ENCODE measurements around the gene FAM8A1. TPM values are rescaled to one million over a fixed set of nuclear protein-coding genes. Genes with fewer than 3 reads are reported as not detected.

The FAM8A1 gene
- total RNA-seq, 1 donor = 29.7 TPM

DNA sequence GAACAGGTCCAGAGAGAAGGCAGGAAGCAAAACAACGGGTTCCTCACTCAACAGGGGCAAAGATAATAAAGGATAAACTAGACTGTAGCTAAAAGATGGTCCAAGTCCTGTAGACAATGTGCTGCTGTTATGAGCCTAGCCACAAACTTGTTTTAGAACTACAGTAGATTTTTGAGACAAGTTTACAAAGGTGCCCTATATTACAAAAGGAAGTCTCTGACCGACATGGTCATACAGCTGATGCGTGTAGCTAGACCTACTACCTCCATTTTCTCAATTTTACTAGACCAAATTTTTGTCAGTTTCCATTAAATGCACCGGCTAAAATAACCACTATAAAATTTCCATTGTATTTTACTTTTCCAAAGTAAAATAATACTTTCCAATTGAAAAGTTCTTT lies 11.9 kb downstream of the FAM8A1 start:
- peaks cover 3% of the 10 kb centered on the region for H3K79me2 ChIP-seq (ENCODE audit: insufficient read depth, low read length)
- H3K9me3 ChIP-seq (ENCODE audit: low read depth, low read length) = no peaks in the 10 kb centered on the region
- H3K36me3 ChIP-seq (ENCODE audit: insufficient read depth, low read length) = peaks cover 33% of the 10 kb centered on the region
- no peak overlapping the region for H3K4me2 ChIP-seq (ENCODE audit: insufficient read depth, low read length)
- H3K4me3 ChIP-seq (ENCODE audit: insufficient read depth, low read length) = no peak overlapping the region
- H3K27ac ChIP-seq (ENCODE audit: low read depth, low read length) = no peak overlapping the region
- no peaks in the 10 kb centered on the region for H3K27me3 ChIP-seq (ENCODE audit: insufficient read depth, low read length)
- H3K4me1 ChIP-seq (ENCODE audit: insufficient read depth, low read length) = no peaks in the 10 kb centered on the region
- no peak for DNase-seq (ENCODE audit: insufficient read length, low spot score, missing footprints)
- H4K20me1 ChIP-seq (ENCODE audit: insufficient read depth, low read length) = no peaks in the 10 kb centered on the region
- TF ChIP-seq, protein P1, sequence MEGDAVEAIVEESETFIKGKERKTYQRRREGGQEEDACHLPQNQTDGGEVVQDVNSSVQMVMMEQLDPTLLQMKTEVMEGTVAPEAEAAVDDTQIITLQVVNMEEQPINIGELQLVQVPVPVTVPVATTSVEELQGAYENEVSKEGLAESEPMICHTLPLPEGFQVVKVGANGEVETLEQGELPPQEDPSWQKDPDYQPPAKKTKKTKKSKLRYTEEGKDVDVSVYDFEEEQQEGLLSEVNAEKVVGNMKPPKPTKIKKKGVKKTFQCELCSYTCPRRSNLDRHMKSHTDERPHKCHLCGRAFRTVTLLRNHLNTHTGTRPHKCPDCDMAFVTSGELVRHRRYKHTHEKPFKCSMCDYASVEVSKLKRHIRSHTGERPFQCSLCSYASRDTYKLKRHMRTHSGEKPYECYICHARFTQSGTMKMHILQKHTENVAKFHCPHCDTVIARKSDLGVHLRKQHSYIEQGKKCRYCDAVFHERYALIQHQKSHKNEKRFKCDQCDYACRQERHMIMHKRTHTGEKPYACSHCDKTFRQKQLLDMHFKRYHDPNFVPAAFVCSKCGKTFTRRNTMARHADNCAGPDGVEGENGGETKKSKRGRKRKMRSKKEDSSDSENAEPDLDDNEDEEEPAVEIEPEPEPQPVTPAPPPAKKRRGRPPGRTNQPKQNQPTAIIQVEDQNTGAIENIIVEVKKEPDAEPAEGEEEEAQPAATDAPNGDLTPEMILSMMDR (IDR thresholded peaks at IDR 0.05; ENCODE audit: extremely low read depth, low read depth, low read length) = no peak
- H2AFZ ChIP-seq (ENCODE audit: low read length) = no peak overlapping the region

DNA sequence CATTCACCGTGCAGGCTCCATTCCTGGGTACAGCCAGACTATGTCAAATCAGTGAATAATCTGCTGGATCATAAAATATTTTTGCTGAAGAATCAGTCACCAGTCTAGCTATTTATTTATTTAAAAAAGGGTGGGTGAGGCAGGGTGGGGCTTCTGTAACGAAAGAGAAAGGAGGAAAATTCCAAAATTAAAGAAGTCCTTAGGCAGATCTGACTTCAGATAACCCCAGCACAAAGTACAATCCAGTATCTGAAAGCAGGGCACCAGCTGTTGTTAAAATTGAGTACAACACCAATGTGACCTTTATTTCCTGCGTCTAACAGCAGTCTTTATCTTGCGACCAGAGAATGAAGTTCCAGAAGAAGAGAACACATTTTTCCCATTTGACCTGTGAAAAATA lies 15.7 kb downstream of the FAM8A1 start:
- Histone ChIP-seq H2AFZ (ENCODE audit: low read length) (no peak overlapping the region), H4K20me1 (ENCODE audit: insufficient read depth, low read length) (no peaks in the 10 kb centered on the region), H3K4me2 (ENCODE audit: insufficient read depth, low read length) (no peak overlapping the region), H3K79me2 (ENCODE audit: insufficient read depth, low read length) (peaks cover 26% of the 10 kb centered on the region), H3K4me3 (ENCODE audit: insufficient read depth, low read length) (no peak overlapping the region), H3K27ac (ENCODE audit: low read depth, low read length) (no peak overlapping the region), H3K36me3 (ENCODE audit: insufficient read depth, low read length) (peaks cover 23% of the 10 kb centered on the region), H3K27me3 (ENCODE audit: insufficient read depth, low read length) (no peaks in the 10 kb centered on the region), H3K9me3 (ENCODE audit: low read depth, low read length) (no peaks in the 10 kb centered on the region), H3K4me1 (ENCODE audit: insufficient read depth, low read length) (no peaks in the 10 kb centered on the region)
- DNase-seq (ENCODE audit: insufficient read length, low spot score, missing footprints) = no peak
- TF ChIP-seq, protein P1 (IDR thresholded peaks at IDR 0.05; ENCODE audit: extremely low read depth, low read depth, low read length) = no peak

DNA sequence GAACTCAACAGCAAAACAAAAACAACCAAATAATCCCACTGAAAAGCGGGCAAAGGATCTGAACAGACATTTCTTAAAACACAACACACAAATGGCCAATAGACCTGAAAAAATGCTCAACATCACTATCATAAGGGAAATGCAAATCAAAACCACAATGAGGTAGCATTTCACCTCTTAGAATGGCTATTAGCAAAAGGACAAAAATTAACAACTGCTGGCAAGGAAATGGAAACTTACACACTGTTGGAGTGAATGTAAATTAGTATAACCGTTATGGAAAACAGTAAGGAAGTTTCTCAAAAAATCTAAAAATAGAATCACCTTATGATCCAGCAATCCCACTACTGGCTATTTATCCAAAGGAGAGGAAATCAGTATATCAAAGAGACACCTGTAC lies 20.9 kb downstream of the FAM8A1 start:
- Histone ChIP-seq H3K9me3 (ENCODE audit: low read depth, low read length) (no peaks in the 10 kb centered on the region), H3K27ac (ENCODE audit: low read depth, low read length) (no peak overlapping the region), H2AFZ (ENCODE audit: low read length) (no peak overlapping the region), H3K36me3 (ENCODE audit: insufficient read depth, low read length) (peaks cover 37% of the 10 kb centered on the region), H3K4me3 (ENCODE audit: insufficient read depth, low read length) (no peak overlapping the region), H3K4me2 (ENCODE audit: insufficient read depth, low read length) (no peak overlapping the region), H3K27me3 (ENCODE audit: insufficient read depth, low read length) (no peaks in the 10 kb centered on the region), H4K20me1 (ENCODE audit: insufficient read depth, low read length) (peaks cover 3% of the 10 kb centered on the region), H3K4me1 (ENCODE audit: insufficient read depth, low read length) (no peaks in the 10 kb centered on the region), H3K79me2 (ENCODE audit: insufficient read depth, low read length) (peaks cover 57% of the 10 kb centered on the region)
- TF ChIP-seq, protein P1 (IDR thresholded peaks at IDR 0.05; ENCODE audit: extremely low read depth, low read depth, low read length) = no peak
- DNase-seq (ENCODE audit: insufficient read length, low spot score, missing footprints) = no peak

DNA sequence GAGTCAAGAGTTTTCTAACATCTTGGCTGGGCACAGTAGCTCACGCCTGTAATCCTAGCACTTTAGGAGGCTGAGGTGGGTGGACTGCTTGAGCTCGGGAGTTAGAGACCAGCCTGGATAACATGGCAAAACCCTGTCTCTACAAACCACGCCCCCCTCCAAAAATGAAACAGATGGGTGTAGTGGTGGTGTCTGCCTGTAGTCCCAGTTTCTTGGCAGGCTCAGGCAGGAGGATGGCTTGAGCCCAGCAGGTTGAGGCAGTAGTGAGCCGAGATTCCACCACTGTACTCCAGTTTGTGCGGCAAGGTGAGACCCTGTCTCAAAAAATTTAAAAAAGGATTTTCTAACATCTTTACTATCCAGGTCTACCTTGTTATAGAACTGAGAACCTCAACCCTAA lies 22.0 kb downstream of the FAM8A1 start:
- no peak for DNase-seq (ENCODE audit: insufficient read length, low spot score, missing footprints)
- Histone ChIP-seq H3K4me1 (ENCODE audit: insufficient read depth, low read length) (no peaks in the 10 kb centered on the region), H3K4me3 (ENCODE audit: insufficient read depth, low read length) (no peak overlapping the region), H4K20me1 (ENCODE audit: insufficient read depth, low read length) (peaks cover 3% of the 10 kb centered on the region), H3K4me2 (ENCODE audit: insufficient read depth, low read length) (no peak overlapping the region), H3K36me3 (ENCODE audit: insufficient read depth, low read length) (peaks cover 37% of the 10 kb centered on the region), H3K79me2 (ENCODE audit: insufficient read depth, low read length) (peaks cover 63% of the 10 kb centered on the region), H3K27ac (ENCODE audit: low read depth, low read length) (no peak overlapping the region), H2AFZ (ENCODE audit: low read length) (no peak overlapping the region), H3K9me3 (ENCODE audit: low read depth, low read length) (no peaks in the 10 kb centered on the region), H3K27me3 (ENCODE audit: insufficient read depth, low read length) (no peaks in the 10 kb centered on the region)
- TF ChIP-seq, protein P1 (IDR thresholded peaks at IDR 0.05; ENCODE audit: extremely low read depth, low read depth, low read length) = no peak

Data from osteoblast (primary cell).